ENCODE results near the gene UQCRQ.

The UQCRQ gene

DNA sequence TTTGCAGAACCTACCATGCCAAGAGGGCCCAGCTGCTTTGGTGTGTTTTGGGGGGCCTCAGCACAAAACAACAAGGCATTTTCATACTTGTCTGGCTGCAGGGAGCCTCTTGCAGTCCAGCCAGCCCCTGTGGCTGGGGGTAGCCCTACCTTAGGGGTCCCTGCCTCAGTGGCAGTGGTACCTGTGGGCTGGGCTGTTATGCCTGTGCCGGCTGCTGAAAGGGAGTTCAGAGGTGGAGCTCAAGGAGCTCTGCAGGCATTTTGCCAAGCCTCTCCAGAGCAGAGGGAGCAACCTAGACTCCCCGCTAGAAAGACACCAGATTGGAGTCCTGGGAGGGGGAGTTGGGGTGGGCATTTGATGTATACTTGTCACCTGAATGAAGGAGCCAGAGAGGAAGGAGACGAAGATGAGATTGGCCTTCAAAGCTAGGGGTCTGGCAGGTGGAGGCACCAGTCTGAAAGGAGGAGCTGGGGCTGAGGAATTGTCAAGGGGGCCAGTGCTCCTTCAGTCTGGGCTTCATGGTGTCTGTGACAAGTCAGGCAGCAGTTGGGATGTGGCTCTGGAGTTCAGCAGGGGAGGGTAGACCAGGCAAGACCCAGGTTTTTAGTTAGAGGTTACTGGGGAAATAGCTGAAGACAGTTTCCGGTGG is 37.5 kb upstream of the UQCRQ start:
- Mint-ChIP-seq H3K4me1 (ENCODE audit: low read depth) (peaks cover 11% of the 10 kb centered on the region), H3K27me3 (peaks cover 59% of the 10 kb centered on the region), H3K4me3 (peak overlapping the region; percentile 86), H3K9me3 (no peaks in the 10 kb centered on the region), H3K27ac (no peak overlapping the region), H3K36me3 (ENCODE audit: low read depth) (no peaks in the 10 kb centered on the region)

GRCh38 chr5:132829742-132830435 is 36.6 kb upstream of the UQCRQ start:
- Mint-ChIP-seq H3K36me3 (ENCODE audit: low read depth) (no peaks in the 10 kb centered on the region), H3K4me1 (ENCODE audit: low read depth) (peaks cover 11% of the 10 kb centered on the region), H3K4me3 (peak overlapping the region; percentile 86), H3K27ac (peak overlapping the region; percentile 78), H3K27me3 (peaks cover 51% of the 10 kb centered on the region), H3K9me3 (no peaks in the 10 kb centered on the region)

DNA sequence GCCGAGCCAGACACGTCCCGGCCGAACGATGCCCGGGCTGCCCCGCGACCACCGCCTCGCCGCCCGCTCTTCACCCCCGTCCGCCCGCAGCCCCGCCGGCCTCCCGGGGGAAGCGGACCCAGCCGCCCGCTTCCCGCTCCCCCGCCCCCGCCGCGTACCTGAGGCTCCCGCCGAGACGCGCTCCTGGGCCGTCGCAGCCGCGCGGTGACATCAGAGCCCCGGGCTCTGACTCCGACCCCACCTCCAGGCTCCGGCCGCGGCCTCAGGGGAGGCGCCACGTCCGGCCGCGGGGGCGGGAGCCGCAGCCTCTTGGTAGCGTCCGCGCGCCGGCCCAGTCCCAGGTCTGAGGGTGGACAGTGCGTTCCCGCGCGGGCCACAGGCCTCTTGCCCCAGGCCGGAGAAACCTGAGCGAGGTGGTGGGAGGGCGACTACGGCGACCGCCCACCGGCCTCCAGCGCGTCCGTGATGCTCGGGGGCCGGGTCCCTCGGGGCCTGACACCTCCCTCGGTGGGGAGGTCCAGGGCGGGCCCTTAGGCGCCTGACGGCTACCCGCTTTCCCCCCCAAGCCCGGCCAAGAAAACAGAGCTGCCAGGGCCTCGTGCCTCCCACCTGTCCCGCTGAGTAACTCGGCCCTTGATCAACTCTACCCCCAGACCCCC is 35.9 kb upstream of the UQCRQ start, which contains the start of gene SHROOM1:
Gene SHROOM1, minus strand, starts transcription at position 212 of the 659 bp plus-strand sequence. CDS start 4,507 bp downstream, outside the sequence.
- peak within 1 kb of the TSS; percentile 78 for H3K27ac Mint-ChIP-seq
- H3K36me3 Mint-ChIP-seq (ENCODE audit: low read depth) = no peaks in the 10 kb centered on the region
- peak within 1 kb of the TSS; percentile 86 for H3K4me3 Mint-ChIP-seq
- peaks cover 11% of the 10 kb centered on the region for H3K4me1 Mint-ChIP-seq (ENCODE audit: low read depth)
- H3K27me3 Mint-ChIP-seq = peaks cover 48% of the 10 kb centered on the region
- H3K9me3 Mint-ChIP-seq = no peaks in the 10 kb centered on the region

GRCh38 chr5:132831095-132831860 is 35.2 kb upstream of the UQCRQ start:
- Mint-ChIP-seq H3K9me3 (no peaks in the 10 kb centered on the region), H3K4me3 (peak overlapping the region; percentile 74), H3K36me3 (ENCODE audit: low read depth) (no peaks in the 10 kb centered on the region), H3K4me1 (ENCODE audit: low read depth) (peaks cover 11% of the 10 kb centered on the region), H3K27me3 (peaks cover 43% of the 10 kb centered on the region), H3K27ac (peak overlapping the region; percentile 63)

GRCh38 chr5:132832612-132833011 is 33.8 kb upstream of the UQCRQ start:
- Mint-ChIP-seq H3K9me3 (no peaks in the 10 kb centered on the region), H3K27me3 (peaks cover 29% of the 10 kb centered on the region), H3K36me3 (ENCODE audit: low read depth) (no peaks in the 10 kb centered on the region), H3K4me3 (no peak overlapping the region), H3K27ac (no peak overlapping the region), H3K4me1 (ENCODE audit: low read depth) (peaks cover 11% of the 10 kb centered on the region)

DNA sequence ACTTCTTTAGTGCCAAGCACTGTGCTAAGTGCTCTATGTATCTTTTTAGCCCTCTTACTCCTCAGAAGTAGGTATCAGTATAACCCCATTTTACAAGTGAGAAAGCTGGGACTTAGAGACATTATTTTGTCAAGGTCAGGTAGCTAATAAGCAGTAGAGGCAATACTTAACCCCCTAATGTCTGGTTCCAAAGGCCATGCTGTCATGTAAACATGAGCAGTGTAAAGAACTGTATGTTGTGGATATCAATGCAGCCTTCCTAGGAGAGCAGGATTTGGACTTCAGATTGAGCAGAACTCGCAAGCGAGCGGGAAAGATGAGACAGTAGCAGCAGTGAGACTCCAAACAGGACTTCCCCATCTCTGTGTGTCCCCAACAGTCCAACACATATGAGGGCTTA is 32.4 kb upstream of the UQCRQ start:
- H3K27me3 Mint-ChIP-seq = peaks cover 17% of the 10 kb centered on the region
- H3K36me3 Mint-ChIP-seq (ENCODE audit: low read depth) = no peaks in the 10 kb centered on the region
- H3K27ac Mint-ChIP-seq = no peak overlapping the region
- no peaks in the 10 kb centered on the region for H3K9me3 Mint-ChIP-seq
- no peak overlapping the region for H3K4me3 Mint-ChIP-seq
- peaks cover 9% of the 10 kb centered on the region for H3K4me1 Mint-ChIP-seq (ENCODE audit: low read depth)

- H3K36me3 Mint-ChIP-seq (ENCODE audit: low read depth) = no peaks in the 10 kb centered on the region
- no peaks in the 10 kb centered on the region for H3K9me3 Mint-ChIP-seq
- no peak overlapping the region for H3K27ac Mint-ChIP-seq
- H3K4me3 Mint-ChIP-seq = no peak overlapping the region
- no peaks in the 10 kb centered on the region for H3K4me1 Mint-ChIP-seq (ENCODE audit: low read depth)
- H3K27me3 Mint-ChIP-seq = no peaks in the 10 kb centered on the region
These were observed 29.6 kb upstream of the UQCRQ start for GRCh38 chr5:132836852-132837251.

GRCh38 chr5:132837868-132838267 is 28.6 kb upstream of the UQCRQ start:
- no peaks in the 10 kb centered on the region for H3K36me3 Mint-ChIP-seq (ENCODE audit: low read depth)
- no peaks in the 10 kb centered on the region for H3K27me3 Mint-ChIP-seq
- no peak overlapping the region for H3K27ac Mint-ChIP-seq
- no peaks in the 10 kb centered on the region for H3K4me1 Mint-ChIP-seq (ENCODE audit: low read depth)
- H3K4me3 Mint-ChIP-seq = no peak overlapping the region
- no peaks in the 10 kb centered on the region for H3K9me3 Mint-ChIP-seq

DNA sequence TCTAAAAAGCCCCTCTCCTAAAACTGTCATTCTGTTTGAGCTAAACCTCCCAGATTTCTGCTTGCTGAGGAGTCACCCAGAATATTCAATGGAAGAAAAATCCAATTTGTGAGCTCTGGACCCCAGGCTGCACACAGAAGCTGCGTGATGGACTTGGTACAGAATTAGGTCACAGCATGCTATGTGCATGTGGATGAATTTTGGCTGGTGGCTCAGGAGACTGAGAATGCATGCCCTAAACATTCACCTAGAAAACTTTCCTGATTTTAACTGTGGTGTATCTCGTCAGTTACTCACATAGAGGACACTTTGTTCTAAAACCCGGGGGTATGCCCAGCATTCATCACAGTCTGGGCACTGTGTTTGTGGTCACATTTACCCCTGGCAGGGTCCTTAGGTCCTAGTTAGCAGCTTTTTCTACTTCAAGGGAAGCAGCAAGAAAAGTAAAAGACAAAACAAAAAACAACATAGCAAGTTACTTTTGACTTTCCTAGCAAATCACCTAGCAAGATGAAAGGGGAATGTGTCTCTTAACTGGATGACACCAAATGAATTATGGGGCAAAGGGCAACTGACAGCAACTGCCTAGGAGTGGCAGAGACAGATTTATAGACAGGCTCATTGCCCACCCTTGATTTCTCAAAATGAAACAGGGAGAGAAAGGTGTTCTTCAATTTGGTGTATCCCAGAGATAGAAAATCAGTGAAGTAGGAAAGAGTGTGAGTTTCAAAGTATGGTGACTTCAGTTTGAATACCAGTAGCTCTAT is 27.7 kb upstream of the UQCRQ start:
- Mint-ChIP-seq H3K36me3 (ENCODE audit: low read depth) (no peaks in the 10 kb centered on the region), H3K27me3 (no peaks in the 10 kb centered on the region), H3K4me1 (ENCODE audit: low read depth) (no peaks in the 10 kb centered on the region), H3K27ac (no peak overlapping the region), H3K4me3 (no peak overlapping the region), H3K9me3 (no peaks in the 10 kb centered on the region)

DNA sequence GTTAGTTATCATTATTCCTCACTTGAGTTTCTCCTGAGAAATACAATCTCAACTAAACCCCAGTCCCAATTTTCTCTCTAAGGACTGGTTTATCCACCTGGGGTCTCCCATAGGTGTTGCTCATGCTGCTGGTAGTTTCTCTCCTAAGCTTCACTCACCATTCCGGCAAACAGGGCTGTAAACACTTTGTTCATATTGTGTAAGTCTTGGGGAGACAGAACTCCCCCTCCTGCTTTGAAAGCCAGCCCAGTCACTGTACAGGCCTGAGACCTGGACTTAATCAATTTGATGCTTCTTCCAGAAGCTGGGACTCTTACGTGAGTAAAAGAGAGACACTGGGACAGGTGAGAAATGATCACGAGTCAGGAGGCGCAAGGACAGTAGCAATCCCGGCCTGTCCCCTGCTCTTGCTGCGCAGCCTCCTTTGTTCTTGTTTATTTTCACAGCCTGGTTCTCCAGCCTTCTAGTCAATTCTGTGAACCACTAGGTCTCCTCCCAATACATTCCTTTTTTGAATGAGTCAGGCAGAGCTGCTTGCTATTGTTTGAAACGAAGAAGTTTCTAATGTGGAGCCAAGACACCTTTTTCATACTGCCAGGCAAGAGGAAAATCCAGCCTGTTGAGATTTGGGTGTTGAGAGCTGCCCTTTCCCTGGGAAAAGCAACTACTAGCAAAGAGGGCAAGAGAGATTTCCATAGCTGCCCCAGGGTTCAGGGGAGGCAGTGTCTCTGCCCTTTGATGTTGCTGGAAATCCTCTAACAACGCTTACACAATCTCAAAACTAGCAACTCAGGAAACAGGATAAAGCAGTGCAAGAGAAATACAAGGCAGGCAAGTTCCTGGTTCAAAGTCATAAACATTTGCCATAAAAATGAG is 26.8 kb upstream of the UQCRQ start:
- no peaks in the 10 kb centered on the region for H3K36me3 Mint-ChIP-seq (ENCODE audit: low read depth)
- H3K27ac Mint-ChIP-seq = no peak overlapping the region
- no peaks in the 10 kb centered on the region for H3K27me3 Mint-ChIP-seq
- H3K4me3 Mint-ChIP-seq = no peak overlapping the region
- H3K4me1 Mint-ChIP-seq (ENCODE audit: low read depth) = no peaks in the 10 kb centered on the region
- H3K9me3 Mint-ChIP-seq = no peaks in the 10 kb centered on the region

- no peaks in the 10 kb centered on the region for H3K27me3 Mint-ChIP-seq
- H3K36me3 Mint-ChIP-seq (ENCODE audit: low read depth) = no peaks in the 10 kb centered on the region
- H3K9me3 Mint-ChIP-seq = no peaks in the 10 kb centered on the region
- H3K27ac Mint-ChIP-seq = no peak overlapping the region
- H3K4me1 Mint-ChIP-seq (ENCODE audit: low read depth) = no peaks in the 10 kb centered on the region
- H3K4me3 Mint-ChIP-seq = no peak overlapping the region
These were observed 26.1 kb upstream of the UQCRQ start for GRCh38 chr5:132840313-132840712.

GRCh38 chr5:132840896-132841295 is 25.5 kb upstream of the UQCRQ start:
- no peak overlapping the region for H3K27ac Mint-ChIP-seq
- H3K4me1 Mint-ChIP-seq (ENCODE audit: low read depth) = no peaks in the 10 kb centered on the region
- no peaks in the 10 kb centered on the region for H3K9me3 Mint-ChIP-seq
- H3K4me3 Mint-ChIP-seq = no peak overlapping the region
- H3K27me3 Mint-ChIP-seq = no peaks in the 10 kb centered on the region
- H3K36me3 Mint-ChIP-seq (ENCODE audit: low read depth) = no peaks in the 10 kb centered on the region

DNA sequence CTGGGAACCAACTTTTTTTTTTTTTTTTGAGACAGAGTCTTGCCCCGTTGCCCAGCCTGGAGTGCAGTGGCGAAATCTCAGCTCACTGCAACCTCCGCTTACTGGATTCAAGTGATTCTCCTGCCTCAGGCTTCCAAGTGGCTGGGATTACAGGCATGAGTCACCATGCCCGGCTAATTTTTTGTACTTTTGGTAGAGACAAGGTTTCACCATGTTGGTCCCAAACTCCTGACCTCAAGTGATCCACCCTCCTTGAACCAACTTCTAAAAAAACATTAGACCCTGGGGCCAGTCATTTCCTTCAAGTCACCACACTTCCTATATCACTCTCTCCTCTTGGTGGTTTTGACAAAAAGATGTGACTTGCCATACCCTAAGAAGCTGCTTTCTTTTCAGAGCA is 25.1 kb upstream of the UQCRQ start:
- H3K27me3 Mint-ChIP-seq = no peaks in the 10 kb centered on the region
- H3K9me3 Mint-ChIP-seq = no peaks in the 10 kb centered on the region
- H3K4me3 Mint-ChIP-seq = no peak overlapping the region
- no peak overlapping the region for H3K27ac Mint-ChIP-seq
- H3K36me3 Mint-ChIP-seq (ENCODE audit: low read depth) = no peaks in the 10 kb centered on the region
- H3K4me1 Mint-ChIP-seq (ENCODE audit: low read depth) = no peaks in the 10 kb centered on the region
